K562 (cell line): ENCODE measurements around the gene ATXN1. TPM values are rescaled to one million over a fixed set of nuclear protein-coding genes. Genes with fewer than 3 reads are reported as not detected.

Experiments used
- AFF1 ChIP-seq, 2 experiments: fragments of 450-650 bp; IDR thresholded peaks; 2 replicates each; pipeline ENCODE4 v1.6.1; 2018; ENCODE audit warnings: mild to moderate bottlenecking in 2 of 2, low read depth in 1 of 2; ENCODE audit not compliant: partially characterized antibody in 2 of 2
- ETV6 ChIP-seq, 3 experiments: fragments of 150-350 bp in 1 of 3; sonication (generic) in 1 of 3; formaldehyde crosslinking in 1 of 3; IDR thresholded peaks; 2 replicates each; pipeline versions ENCODE4 v1.6.1 to v1.8.0; 2014 to 2022; ENCODE audit warnings: borderline replicate concordance in 2 of 3, low read depth in 2 of 3, antibody characterized with exemption in 1 of 3, low read length in 1 of 3, mild to moderate bottlenecking in 1 of 3, missing genetic modification reagents in 1 of 3
- HIVEP1 ChIP-seq: fragments of 250-450 bp; sonication (Bioruptor Pico); IDR thresholded peaks from 2 replicates; pipeline ENCODE4 v1.4.0; 2020; ENCODE audit warnings: mild to moderate bottlenecking
- MEIS2 ChIP-seq: fragments of 450-650 bp; IDR thresholded peaks from 2 replicates; pipeline ENCODE4 v1.6.1; 2014; ENCODE audit warnings: mild to moderate bottlenecking; ENCODE audit not compliant: partially characterized antibody
- MTA1 ChIP-seq: fragments of 450-650 bp; IDR thresholded peaks from 2 replicates; pipeline ENCODE4 v1.6.1; 2017; ENCODE audit warnings: borderline replicate concordance
- PCBP1 ChIP-seq: fragments of 200-400 bp; formaldehyde crosslinking; IDR thresholded peaks from 2 replicates; pipeline ENCODE4 v1.6.1; 2018; ENCODE audit warnings: mild to moderate bottlenecking, low read depth, low read length; ENCODE audit not compliant: poor library complexity, severe bottlenecking
- RCOR1 ChIP-seq, 2 experiments: IDR thresholded peaks; 2 replicates each; pipeline ENCODE4 v1.6.1; 2012; ENCODE audit warnings: low read depth in 2 of 2, low read length in 2 of 2, borderline replicate concordance in 1 of 2, improper control_type of control experiment in 1 of 2
- SMARCE1 ChIP-seq: fragments of 450-650 bp; IDR thresholded peaks from 2 replicates; pipeline ENCODE4 v1.7.1; 2016; ENCODE audit warnings: mild to moderate bottlenecking
- SP1 ChIP-seq: sonication (generic); formaldehyde crosslinking; IDR thresholded peaks from 2 replicates; pipeline ENCODE4 v1.8.1; 2022; ENCODE audit warnings: mild to moderate bottlenecking, missing genetic modification reagents
- STAT6 ChIP-seq: sonication (generic); formaldehyde crosslinking; IDR thresholded peaks from 2 replicates; pipeline ENCODE4 v1.8.1; 2023; ENCODE audit warnings: mild to moderate bottlenecking, missing genetic modification reagents
- XRCC5 ChIP-seq: fragments of 200-400 bp; formaldehyde crosslinking; IDR thresholded peaks from 2 replicates; pipeline ENCODE4 v1.6.1; 2017; ENCODE audit warnings: low read depth, mild to moderate bottlenecking, low read length
- ZFX ChIP-seq: sonication (generic); formaldehyde crosslinking; IDR thresholded peaks from 2 replicates; pipeline ENCODE4 v1.8.0; 2022; ENCODE audit warnings: mild to moderate bottlenecking, missing genetic modification reagents, moderate library complexity
- ZNF354B ChIP-seq: fragments of 250-450 bp; sonication (Bioruptor Pico); IDR thresholded peaks from 2 replicates; pipeline ENCODE4 v1.4.0; 2020
- ZNF76 ChIP-seq: fragments of 250-450 bp; sonication (Bioruptor Pico); IDR thresholded peaks from 2 replicates; pipeline ENCODE4 v1.4.0; 2020; ENCODE audit warnings: mild to moderate bottlenecking, moderate library complexity, borderline replicate concordance
- polyA plus RNA-seq, 8 experiments: library from polyadenylated mRNA; depleted of rRNA in 4 of 8; stranded (reverse) in 5 of 8; unstranded in 3 of 8; fragments of >200 nt; fragmentation: Nextera tagmentation in 2 of 8; fragmentation: Illumina TruSeq in 1 of 8; extraction: Ambion mirVana in 2 of 8; extraction: Trizol in 1 of 8; gene quantifications; 2 replicates each; pipeline versions ENCODE4 v1.2.1 to v1.2.3, GENCODE V29; 2011 to 2014; ENCODE audit warnings: inconsistent platforms in 1 of 8, missing spikeins in 1 of 8
- total RNA-seq, 7 experiments: library from RNA; depleted of rRNA in 6 of 7; stranded (reverse); fragments of >200 nt in 6 of 7; fragmentation: Illumina TruSeq in 2 of 7; extraction: Trizol in 2 of 7; gene quantifications; 2 replicates each; pipeline versions ENCODE4 v1.2.1 to v1.2.3, GENCODE V29; 2011 to 2021; ENCODE audit warnings: low replicate concordance in 1 of 7

Gene ATXN1
- total and polyA plus RNA-seq, 9 of the 15 experiments (the other 6 are each of a cell fraction or from before 2014, with no cell fraction given) = under 0.01 to 1.2 (median 0.58) TPM

GRCh38 chr6:16267428-16268263 lies 493.6 kb downstream of the ATXN1 start (continued):
- TF ChIP-seq AFF1 (IDR thresholded peaks at IDR 0.05; ENCODE audit: low read depth in 1 of 2, partially characterized antibody in 2 of 2) = peak; percentile 76 to 92
- peak; percentile 88 for TF ChIP-seq SP1 (CRISPR knock-in tag)
- TF ChIP-seq ZNF76 = 0 out of 2 replicates have a peak, but pooled peaks have one; percentile 41
- TF ChIP-seq STAT6 (CRISPR knock-in tag) = 0 out of 2 replicates have a peak, but pooled peaks have one; percentile 67
- no peak for TF ChIP-seq PCBP1
- 0 out of 2 replicates have a peak, but pooled peaks have one; percentile 58 for TF ChIP-seq MTA1
- TF ChIP-seq RCOR1 (IDR thresholded peaks at IDR 0.05; ENCODE audit: borderline replicate concordance in 1 of 2, low read depth in 2 of 2, low read length in 2 of 2) = peak; percentile 80 to 96
- peak; percentile 99 for TF ChIP-seq MEIS2
- peak; percentile 54 for TF ChIP-seq XRCC5
- TF ChIP-seq ZNF354B (CRISPR knock-in tag) = 0 out of 2 replicates have a peak, but pooled peaks have one; percentile 55
- peak; percentile 78; the same call in 1 of the 2 replicates for TF ChIP-seq HIVEP1 (CRISPR knock-in tag)
- peak in 1 of 2 experiments; percentile 68; a peak in 1 of 4 replicates for TF ChIP-seq ETV6 (IDR thresholded peaks at IDR 0.05; ENCODE audit: borderline replicate concordance in 1 of 2, low read depth in 2 of 2, low read length in 1 of 2)
- TF ChIP-seq ETV6 (CRISPR knock-in tag; IDR thresholded peaks at IDR 0.05; ENCODE audit: borderline replicate concordance) = no peak
- peak; percentile 50; the same call in 1 of the 2 replicates for TF ChIP-seq ZFX (CRISPR knock-in tag)
- peak; percentile 94 for TF ChIP-seq SMARCE1
